ENCODE data around the gene ARCN1.

GRCh38 chr11:118651820-118652219, 79.6 kb downstream of the ARCN1 start:
- TF ChIP-seq CTCF (IDR thresholded peaks at IDR 0.05) (no peak), POLR2A (IDR thresholded peaks at IDR 0.05) (no peak)
